ENCODE results near the gene USP36. TPM values are rescaled to one million over a fixed set of nuclear protein-coding genes. Genes with fewer than 3 reads are reported as not detected.

The USP36 gene
- total and polyA plus RNA-seq, 9 of the 15 experiments (the other 6 are each of a cell fraction or from before 2014, with no cell fraction given) = 6.4 to 72.8 (median 22.5) TPM

GRCh38 chr17:78883089-78883532 lies 42.5 kb upstream of the USP36 start (continued):
- TF ChIP-seq ZC3H8 (IDR thresholded peaks at IDR 0.05) (no peak), ETV1 (tag; conservative IDR thresholded peaks at IDR 0.05; ENCODE audit: low read depth) (peak; percentile 70), NFXL1 (CRISPR knock-in tag; IDR thresholded peaks at IDR 0.05) (no peak), ETV6 (IDR thresholded peaks at IDR 0.05; ENCODE audit: borderline replicate concordance in 1 of 2, low read depth in 2 of 2, low read length in 1 of 2) (no peak), ETV6 (CRISPR knock-in tag; IDR thresholded peaks at IDR 0.05; ENCODE audit: borderline replicate concordance) (no peak), ATF1 (CRISPR knock-in tag; IDR thresholded peaks at IDR 0.05) (no peak), ATF1 (tag; IDR thresholded peaks at IDR 0.05) (no peak), FOSL1 (tag; conservative IDR thresholded peaks at IDR 0.05) (peak; percentile 80), HMG20B (CRISPR knock-in tag; IDR thresholded peaks at IDR 0.05) (no peak), HOMEZ (CRISPR knock-in tag; IDR thresholded peaks at IDR 0.05) (no peak), EP300 (IDR thresholded peaks at IDR 0.05; ENCODE audit: low read length) (peak; percentile 45; the same call in 1 of the 2 replicates), ID3 (CRISPR knock-in tag; IDR thresholded peaks at IDR 0.05) (no peak), ID3 (tag; IDR thresholded peaks at IDR 0.05) (no peak), RAD51 (IDR thresholded peaks at IDR 0.05; ENCODE audit: borderline replicate concordance, low read depth) (no peak), PML (IDR thresholded peaks at IDR 0.05; ENCODE audit: low read length) (no peak), TFAM (CRISPR knock-in tag; conservative IDR thresholded peaks at IDR 0.05) (no peak), GABPA (tag; conservative IDR thresholded peaks at IDR 0.05; ENCODE audit: low read depth) (peak; percentile 90), HNRNPH1 (optimal IDR thresholded peaks at IDR 0.05; ENCODE audit: low read depth, low read length) (no peak), MTA3 (IDR thresholded peaks at IDR 0.05; ENCODE audit: borderline replicate concordance) (0 out of 2 replicates have a peak, but pooled peaks have one; percentile 44), ZNF3 (CRISPR knock-in tag; IDR thresholded peaks at IDR 0.05) (no peak), ZNF778 (CRISPR knock-in tag; IDR thresholded peaks at IDR 0.05) (no peak), MAFK (IDR thresholded peaks at IDR 0.05; ENCODE audit: low read length) (peak; percentile 48; the same call in 1 of the 2 replicates), ZBTB11 (CRISPR knock-in tag; IDR thresholded peaks at IDR 0.05) (peak in 2 of 3 experiments; percentile 71 to 94; a peak in 4 of 6 replicates), TCF15 (CRISPR knock-in tag; IDR thresholded peaks at IDR 0.05) (no peak), NFRKB (IDR thresholded peaks at IDR 0.05; ENCODE audit: low read depth) (peak; percentile 8; the same call in 1 of the 2 replicates), NFYB (IDR thresholded peaks at IDR 0.05; ENCODE audit: extremely low read depth, insufficient read length) (no peak)

Measured in K562 (cell line).